NCI-H2107 treated with DMSO at 0.1 percent for 48 hours (cell line): ENCODE results near the gene NOSIP.

Source experiments
- DNase-seq: peaks from one replicate; lab custom pipeline; 2025; ENCODE audit not compliant: unreplicated experiment; lab: John Stamatoyannopoulos, UW

Gene NOSIP

DNA sequence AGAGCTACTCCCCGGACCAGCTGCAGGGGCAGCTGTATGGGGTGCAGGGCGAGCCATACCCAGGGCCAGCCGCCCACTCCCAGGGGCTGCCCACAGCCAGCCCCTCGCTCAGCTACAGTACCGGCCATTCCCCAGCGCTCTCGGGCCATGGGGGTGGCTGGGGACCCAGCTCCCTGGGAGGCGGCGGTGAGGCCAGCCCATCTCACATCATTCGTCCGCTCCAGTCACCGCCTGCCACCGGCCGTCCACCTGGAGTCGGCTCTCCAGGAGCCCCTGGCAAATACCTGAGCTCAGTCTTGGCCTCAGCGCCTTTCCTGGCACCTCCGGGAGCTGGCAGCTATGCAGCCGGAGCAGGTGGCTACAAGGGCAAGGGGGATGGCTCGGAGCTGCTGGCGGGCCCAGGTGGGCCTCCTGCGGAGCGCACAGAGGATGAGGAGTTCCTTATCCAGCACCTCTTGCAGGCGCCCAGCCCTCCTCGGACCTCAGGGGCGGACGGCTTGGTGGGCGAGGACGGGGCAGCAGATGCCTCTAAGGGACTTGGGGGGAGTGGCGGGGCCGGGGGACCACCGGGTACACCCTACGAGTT is 15.6 kb upstream of the NOSIP start:
- DNase-seq: no peak

DNA sequence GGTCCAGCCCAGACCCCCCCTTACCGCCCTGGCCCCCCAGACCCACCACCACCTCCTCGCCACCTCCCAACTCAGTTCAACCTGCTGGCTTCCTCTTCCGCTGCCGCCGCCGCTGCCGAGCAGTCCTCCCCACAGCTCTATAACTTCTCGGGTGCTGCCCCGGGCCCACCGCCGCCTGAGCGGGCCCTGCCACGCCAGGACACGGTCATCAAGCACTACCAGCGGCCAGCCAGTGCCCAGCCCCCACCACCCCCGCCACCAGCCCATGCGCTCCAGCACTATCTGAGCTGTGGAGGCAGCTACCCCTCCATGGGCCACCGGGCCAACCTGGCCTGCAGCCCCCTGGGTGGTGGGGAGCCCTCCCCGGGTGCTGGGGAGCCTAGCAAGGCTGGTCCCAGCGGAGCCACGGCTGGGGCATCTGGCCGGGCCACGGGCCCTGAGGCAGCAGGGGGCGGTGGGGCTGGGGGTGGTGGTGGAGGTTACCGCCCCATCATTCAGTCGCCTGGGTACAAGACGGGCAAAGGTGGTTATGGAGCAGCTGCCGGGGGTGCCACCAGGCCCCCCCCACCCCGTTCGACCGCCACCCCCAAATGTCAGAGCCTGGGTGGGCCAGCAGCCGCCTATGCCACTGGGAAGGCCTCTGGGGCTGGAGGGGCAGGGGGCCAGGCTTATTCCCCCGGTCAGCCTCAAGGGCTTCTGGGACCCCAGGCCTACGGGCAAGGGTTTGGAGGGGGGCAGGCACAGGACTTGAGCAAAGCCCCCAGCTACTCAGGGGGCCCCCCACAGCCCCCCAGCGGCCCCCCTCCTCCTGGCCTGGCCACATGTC is 14.8 kb upstream of the NOSIP start:
- DNase-seq: no peak

DNA sequence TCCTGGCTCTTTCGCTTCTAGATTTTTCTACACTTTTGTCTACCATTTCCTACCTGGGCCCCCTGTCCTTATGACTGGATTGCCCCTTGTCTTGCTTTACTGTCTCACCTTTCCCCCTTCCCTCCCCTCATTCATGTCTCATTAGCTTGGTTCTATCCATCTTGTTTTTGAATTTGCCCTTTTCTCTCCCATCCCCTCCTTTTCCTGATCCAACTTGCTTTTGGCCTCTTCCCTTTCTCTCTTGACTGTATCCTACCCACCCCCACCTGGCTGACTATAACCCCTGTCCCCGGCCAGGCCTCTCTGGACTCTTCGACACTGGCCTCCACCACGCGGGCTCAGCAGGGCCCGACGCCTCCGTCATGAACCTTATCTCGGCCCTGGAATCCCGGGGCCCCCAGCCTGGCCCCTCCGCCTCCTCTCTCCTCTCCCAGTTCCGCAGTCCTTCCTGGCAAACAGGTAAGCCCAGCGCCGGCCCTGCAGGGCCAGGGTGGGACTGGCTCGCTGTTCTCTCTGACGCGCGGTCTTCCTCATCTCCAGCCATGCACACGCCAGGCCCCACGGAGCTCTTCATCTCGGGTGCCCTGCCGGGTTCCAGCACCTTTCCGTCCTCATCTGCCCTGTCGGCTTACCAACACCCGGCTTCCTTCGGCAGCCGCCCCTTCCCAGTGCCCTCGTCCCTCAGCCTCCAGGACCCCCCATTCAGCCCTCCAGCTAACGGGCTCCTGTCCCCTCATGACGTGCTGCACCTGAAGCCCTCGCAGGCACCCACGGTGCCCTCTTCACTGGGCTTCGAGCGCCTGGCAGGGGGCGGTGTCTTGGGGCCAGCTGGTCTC is 14.0 kb upstream of the NOSIP start:
- no peak for DNase-seq

DNA sequence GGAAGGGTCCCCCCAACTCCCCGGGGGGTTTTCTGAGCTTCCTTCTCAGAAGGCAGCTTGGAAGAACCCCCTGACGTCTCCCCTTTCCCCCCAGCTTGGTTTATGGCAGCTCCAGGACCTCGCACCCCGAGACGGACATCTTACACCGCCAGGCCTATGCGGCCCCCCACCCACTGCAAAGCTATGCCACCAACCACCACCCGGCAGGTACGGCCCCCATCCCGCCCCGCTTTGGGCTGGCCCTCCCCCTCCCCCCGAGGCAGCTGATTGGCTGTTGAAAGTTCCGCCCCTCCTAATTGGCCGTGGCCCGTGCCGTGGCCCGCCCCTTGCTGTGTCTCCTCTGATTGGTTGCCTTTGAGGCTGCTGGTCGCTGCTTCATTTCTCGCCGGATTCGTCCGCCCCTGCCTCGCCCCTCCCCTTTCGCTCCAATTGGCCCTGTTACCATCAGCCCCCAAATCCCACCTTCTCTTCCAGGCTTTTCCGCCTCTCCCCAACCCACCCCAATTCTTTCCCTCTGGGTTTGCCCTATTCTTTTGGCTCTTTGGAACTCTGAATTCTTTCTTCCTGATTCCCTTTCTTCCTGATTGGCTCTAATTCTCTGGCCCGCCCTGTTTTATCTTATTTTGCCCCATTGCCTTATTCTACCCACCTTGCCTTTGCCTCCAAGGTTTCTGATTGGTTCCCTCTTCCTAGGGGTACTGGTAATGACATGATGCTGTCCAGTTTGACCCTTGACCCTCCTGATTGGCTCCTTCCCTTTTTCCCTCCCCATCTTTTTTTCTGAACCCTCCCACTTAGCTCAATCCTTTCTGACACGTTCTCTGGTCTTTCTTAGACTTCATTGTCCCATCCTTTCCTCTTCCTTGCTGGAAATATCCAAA is 13.1 kb upstream of the NOSIP start:
- DNase-seq: peak; percentile 10

DNA sequence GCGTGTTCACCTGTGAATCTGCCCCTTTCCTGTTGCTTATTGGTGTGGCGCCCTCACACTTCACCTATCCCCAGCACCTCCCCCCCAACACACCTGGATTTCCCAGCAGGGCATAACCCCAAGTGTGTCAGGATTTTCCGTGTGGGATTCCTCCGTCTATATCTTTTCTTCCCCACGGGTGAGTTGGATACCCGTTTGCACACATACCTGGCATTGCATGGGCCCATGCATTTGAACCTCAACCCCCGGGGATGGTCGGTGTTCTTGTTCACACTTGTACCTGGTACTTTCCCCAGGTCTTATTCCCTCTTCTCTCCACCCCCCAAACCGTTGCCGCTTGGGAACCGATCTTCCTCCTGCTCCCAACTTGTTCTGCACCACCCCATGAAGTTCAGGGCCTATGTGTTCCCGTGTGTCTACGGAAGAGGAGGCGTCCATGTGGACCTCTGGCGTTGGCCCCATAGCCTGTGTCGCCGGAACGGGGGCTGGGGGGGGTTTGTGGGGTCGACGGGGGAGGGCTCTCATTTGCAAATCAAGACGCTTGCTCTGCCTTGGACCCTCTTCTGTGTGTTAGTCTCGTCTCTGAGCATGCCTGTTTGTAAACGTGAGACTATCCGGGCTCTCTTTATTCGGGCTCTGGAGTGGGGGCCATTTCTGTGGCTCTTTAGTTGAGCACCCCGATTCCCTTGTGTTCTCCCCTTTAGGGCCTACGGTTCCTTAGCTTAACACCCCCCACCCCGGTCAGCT is 12.3 kb upstream of the NOSIP start:
- no peak for DNase-seq

DNA sequence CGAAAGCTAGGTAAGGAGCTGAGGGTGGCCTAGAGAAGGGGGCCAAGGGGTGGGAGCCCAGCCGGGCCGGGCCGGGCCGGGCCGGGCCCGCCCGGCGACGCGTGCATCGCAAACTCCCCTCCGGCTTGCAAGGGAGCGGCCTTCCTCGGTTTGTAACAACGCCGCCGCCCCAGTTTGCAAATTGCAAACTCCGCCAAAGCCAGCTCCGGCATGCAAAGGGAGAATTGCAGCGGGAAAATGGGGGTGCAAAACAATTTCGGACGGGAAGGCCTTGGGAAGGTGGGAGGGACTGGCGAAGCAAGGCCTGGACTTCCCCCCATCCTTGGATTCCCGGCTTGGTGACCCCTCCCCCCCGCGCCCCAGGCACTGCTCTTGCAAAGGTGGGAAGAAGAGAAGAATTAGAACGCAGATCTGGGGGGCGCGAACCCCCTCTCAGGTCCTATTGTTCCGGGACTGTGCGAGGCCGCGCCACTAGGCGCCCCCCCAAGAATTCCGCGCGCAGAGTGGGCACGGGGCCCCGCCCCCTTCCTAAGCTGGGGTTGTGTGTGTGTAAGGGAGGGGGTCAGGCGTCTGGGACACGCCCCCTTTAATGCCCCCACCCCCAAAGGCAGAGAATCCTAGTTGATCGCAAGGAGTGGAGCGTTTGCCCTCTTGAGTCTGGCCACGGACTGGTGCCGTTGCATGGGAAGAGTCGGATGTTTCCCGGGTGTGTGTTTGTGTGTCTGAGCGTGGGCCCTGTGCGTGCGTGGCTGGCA is 11.6 kb upstream of the NOSIP start:
- no peak for DNase-seq

DNA sequence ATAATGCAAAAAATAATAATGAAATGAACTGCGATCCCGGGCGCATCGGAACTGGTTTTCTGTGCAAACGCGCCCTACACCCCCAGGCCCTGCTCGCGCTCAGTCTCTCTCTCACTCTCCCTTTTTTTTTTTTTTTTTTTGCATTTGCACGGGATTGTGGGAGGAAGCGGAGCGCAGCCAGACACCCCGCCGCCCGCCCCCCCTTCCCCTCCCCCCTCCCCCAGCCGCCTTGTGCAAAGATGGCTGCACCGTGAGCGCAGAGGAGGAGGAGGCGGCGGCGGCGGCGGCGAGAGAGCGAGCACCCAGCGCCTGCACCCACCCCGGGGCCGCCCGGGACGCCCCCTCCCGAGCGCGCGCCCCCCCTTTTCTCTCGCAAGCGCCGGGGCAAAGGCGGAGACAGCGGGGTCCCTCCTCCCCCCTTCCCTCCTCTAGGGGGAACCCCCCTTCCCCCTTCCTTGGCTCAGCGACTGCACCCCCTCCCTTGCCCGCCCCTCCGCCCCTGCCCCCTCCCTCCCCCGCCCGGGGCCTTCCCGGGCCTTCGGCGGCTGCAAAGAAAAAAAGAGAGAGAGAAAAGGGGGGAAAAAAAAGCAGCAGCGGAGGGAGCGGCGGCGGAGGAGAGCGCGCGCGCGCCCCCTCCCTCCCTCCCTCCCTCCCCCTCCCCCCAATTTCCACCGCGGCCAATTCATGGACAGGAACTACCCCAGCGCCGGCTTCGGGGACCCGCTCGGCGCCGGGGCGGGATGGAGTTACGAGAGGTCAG is 10.8 kb upstream of the NOSIP start, which contains the start of gene PRR12:
Gene PRR12, plus strand, starts transcription at position 212 of the 760 bp plus-strand sequence. Its CDS starts 473 bp downstream, at position 685.
- peak; percentile 60 for DNase-seq

DNA sequence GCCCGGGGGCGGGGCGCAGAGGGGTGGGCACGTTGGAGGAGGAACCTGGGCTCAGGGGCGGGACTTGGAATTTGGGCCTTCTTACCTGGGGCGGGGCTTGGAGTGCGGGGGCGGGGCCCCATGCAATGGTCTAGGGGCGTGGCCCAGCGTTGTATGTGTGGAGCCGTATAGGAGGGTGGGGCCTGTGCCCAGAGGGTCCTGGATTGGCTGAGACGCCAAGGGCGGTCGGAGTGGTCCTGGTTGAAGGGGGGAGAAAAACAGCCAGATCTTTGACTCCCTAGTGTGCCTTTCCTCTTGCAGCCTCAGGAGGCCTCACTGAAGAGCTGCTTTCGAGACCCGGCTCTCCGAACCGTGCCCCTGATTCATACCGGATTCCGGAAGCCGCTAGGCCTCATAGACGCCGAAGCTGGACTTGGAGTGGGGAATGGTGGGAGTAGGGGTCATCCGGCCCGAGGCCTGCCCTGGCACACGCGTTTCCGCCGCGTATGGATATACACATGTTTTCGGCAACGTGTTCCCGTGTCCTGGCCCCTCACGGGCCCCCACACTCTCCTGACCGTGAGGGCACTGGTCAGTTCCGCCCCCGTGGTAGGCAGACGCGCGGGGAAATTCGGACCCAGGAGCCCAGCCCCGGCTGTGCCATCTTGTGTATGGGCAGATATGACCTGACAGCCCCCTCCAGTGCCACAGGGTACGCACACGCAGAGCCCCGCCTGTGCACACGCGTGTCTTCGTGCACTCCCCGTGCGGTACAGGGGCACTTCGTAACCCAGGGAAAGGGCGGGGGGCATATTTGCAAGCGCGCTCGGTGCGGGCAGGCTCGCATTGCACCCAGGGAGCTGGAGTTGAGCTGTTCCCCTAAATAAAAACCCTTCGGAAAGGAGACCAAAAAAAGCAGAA is 10.0 kb upstream of the NOSIP start:
- DNase-seq: peak; percentile 97

DNA sequence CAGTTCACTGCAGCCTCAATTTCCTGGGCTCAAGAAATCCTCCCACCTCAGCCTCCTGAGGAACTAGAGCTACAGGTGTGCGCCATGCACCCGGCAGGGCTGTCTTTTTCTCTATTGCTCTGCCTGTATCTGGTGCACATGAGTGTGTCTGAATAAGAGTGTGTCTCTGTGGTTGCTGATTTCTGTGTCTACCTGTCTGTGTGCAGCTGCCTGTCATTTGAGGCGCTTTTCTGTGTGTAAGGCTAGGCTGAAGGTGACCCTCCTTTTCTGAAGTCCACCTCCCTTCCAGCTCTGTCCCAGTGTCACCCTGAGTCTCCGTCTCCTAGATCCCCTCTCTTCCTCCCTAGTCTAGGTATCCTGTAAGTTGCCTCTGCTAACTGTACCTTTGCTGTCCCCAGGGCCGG is 9.1 kb upstream of the NOSIP start:
- peak; percentile 68 for DNase-seq

DNA sequence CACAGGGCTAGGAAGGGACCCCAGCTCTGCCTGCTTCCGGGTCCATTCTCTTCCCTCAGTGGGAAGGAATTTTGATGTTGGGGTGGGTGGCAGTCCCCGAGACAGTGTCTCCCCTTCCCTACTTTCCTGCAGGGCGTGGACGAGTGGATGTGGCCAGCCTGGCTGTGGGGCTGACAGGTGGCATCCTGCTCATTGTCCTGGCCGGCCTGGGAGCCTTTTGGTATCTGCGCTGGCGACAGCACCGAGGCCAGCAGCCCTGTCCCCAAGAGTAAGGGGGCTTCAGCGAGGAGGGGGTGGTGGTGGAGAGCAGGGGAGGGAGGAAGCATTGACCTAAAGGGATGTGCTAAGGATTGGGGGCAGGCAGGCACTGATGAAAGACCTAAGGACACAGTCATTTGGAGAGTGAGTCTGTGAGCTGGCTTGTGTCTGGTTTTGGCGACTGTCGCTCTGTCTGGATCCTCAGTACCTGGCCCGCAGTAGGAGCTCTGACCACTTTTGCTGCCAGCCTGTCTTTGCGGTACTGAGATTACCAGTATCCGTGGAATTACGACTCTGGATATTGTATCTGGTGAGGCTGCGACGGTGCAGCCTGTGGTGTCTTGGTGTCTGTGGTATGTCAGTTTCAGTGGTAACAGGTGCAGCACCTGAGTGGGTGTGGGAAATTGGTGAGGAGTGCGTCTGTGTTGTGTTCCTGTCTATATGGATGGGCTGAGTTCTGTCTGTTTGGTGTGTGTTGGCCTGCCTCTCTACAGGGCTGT is 8.2 kb upstream of the NOSIP start:
- DNase-seq: no peak

DNA sequence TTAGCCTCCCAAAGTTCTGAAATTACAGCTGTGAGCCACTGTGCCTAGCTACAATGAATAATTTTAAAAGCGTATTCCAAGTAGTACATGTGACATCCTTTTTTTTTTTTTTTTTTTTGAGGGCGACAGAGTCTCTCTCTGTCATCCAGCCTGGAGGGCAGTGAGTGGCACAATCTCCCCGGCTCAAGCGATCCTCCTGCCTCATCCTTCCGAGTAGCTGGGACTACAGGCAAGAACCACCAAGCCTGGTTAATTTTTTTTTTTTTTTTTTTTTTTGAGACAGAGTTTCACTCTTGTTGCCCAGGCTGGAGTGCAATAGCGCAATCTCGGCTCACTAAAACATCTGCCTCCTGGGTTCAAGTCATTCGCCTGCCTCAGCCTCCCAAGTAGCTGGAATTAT is 6.9 kb upstream of the NOSIP start:
- DNase-seq: no peak

DNA sequence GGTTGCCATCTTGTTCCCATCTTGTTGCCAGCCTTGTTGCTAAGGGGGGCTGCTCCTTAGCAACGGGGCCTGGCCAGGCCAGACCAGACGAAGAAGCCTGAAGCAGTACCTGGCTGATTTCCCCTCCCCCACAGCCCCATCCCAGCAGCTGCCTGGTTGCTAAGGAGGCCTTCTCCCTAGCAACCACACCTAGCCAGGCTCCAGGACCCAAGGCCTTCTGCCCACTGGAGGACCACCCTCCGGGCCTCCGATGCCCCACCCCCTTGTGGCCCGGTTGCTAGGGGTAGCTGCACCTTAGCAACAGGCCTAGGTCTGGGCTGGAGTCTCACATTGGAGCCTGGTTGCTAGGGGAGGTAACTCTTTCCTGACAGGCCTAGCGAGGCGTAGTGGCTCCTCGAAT is 4.7 kb upstream of the NOSIP start:
- DNase-seq: no peak

DNA sequence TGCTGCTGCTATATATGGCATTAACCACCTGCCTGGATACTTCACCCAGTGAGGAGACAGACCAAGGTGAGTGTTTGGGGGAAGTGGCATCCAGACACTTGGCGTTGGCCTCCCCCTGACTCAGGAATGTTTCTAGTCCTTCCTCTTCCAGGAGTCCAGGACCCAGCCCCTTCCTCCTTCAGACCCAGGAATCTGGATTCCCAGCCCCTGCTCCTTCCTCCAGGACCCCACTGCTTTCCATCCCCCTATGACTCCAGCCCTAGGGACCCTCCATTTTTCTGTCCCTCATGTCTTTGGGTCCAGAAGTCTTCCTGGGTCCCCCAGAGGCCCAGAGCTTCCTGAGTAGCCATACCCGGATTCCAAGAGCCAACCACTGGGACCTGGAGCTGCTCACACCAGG is 2.9 kb upstream of the NOSIP start:
- no peak for DNase-seq

DNA sequence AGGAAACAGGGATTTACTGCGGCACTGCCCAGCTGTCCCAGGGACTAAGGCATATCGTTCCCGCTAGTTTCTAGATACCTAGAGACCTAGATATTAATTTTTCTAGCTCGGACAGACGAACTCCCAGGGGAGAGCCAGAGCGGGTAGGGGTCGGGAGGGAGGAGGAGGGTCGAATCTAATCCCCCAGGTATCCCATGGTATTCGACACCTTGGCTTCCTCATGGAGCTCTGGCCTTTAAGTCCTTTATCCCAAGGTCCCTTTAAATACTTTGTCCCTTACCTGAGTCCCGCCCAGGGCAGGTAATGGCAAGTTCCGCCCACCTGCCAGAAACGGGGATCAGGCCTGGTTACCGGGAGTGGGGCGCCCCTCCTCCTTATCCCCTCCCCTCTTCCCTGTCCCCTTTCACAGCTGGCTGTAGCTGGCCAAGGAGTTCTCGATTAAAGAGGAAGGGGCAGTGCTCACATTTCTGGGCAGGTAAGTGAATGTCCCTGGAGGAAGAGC is 702 bp upstream of the NOSIP start, which contains the start of gene PRRG2:
Gene PRRG2, plus strand, starts transcription at position 310 of the 502 bp plus-strand sequence. CDS start 1,904 bp downstream, outside the sequence.
- no peak for DNase-seq

DNA sequence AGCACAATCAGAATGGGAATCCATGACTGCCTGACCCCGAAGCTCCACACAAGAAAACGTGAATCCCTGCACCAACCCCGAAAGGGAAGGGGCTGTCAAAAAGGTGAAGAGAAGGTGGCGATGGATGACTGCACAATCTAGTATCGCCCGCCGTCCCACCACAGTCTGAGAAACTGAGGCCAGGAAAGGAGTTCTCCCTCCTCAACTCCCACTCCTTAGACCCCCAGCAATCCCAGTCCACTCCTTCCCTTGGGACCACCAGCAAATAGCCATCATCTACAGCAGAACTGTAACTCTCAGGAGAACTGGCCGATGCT is 451 bp downstream of the NOSIP start:
- no peak for DNase-seq

DNA sequence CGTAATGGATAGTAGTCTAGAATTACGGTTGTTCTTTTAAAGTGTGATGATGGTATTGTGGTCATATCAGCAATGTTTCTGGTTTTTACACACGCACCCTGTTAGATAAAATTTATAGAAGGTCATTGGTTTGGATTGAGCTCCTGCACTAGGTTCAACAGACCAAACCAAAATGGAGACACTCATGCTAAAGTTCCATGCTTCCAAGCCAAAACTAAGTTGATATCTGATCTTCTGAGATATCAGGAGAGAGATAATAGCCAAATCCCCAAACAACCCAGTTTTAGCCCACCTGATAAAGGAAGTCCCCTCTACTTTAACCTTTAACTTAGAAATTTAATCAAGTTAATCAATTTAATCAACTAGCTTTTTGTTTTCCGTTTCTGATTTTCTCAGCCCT is 1.2 kb downstream of the NOSIP start:
- no peak for DNase-seq
